H4 (cell line): ENCODE data around the gene GBX1. TPM values are rescaled to one million over a fixed set of nuclear protein-coding genes. Genes with fewer than 3 reads are reported as not detected.

Experiments used
- DNase-seq: peaks from one replicate; pipeline ENCODE4 v3.0.0-alpha.2; 2015; ENCODE audit warnings: low spot score
- total RNA-seq: library from RNA; depleted of rRNA; stranded (reverse); fragments of >200 nt; shearing (Covaris generic); gene quantifications from 2 replicates; pipeline ENCODE4 v1.2.3, GENCODE V29; 2014

GBX1 gene
- total RNA-seq, 1 experiment from 2014 or later = not detected

DNA sequence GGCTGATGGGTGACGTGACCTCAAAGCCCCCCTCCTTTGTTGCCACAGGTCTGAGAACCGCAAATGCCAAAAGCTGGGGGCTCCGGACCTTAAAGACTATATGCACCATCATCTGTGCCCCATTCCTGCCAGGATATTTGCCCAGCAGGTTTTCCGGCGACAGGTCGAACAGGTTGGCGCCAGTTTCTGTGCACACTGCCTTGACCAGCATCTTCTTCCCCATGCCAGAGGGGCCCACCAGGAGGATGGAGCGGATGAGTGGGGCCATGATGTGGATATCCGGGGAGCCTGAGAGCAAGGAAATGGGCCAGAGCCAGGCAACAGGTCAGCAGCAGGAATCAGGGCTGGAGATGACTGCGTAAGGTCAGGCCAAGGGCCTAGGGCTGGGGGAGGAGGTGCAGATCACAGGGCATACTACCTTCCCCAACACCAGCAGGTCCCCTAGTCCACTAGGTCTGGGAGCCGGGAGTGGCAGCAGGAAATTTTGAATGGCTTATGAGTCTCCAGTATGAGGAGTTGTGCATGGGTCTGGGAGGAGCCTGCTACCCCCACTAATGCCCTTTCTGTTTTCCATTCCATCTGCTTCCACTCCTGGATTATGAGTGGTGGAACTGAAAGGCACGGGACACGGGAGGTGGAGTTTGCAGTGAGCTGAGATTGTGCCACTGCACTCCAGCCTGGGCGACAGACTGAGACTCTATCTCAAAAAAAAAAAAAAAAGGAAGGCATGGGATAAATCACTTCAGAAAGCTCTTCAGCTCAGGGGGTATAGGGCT is 25.9 kb upstream of the GBX1 start:
- no peak for DNase-seq

DNA sequence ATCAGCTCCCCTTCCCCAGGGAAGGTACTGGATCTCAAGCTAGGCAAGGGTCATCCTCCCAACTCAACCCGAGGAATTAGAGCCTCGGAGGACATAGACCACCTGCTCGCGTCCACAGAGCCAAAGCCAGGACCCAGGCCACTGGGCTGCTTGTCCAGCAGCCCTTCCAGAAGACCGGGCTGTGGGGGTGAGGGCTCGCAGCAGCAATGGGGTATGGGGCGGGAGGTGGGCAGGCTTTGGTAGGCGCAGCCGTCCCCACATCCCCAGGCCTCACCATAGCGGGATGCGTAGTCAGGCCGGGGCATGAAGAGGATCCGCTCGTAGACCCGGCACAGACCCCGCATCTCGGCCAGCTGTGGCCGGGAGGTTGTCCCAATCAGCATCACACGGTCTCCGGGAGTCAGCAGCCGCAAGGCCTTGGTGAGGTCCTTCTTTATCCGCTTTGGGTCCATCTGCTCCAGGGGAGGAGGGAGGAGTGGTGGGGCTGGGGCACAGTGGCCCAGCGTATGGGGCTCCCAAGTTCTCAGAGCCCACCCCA is 24.6 kb upstream of the GBX1 start:
- DNase-seq = no peak

DNA sequence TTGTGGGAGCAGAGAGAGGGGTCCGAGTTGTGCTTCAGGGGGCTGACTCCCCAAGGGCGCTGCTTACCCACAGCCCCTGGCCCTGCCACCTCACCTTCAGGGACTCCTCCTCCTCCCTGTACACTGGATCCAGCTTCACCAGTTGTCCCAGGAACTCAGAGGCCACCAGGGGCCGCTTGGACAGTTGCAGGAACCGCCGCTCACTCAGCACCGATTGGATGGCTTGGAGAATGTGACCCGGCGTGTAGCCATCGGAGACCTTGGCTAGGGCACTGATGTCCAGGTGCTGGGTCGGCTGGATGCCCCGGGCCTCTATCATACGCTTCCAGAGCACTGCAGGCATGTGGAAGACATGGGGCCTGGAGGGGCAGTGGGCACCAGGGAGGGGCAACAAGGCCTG is 24.1 kb upstream of the GBX1 start:
- no peak for DNase-seq

DNA sequence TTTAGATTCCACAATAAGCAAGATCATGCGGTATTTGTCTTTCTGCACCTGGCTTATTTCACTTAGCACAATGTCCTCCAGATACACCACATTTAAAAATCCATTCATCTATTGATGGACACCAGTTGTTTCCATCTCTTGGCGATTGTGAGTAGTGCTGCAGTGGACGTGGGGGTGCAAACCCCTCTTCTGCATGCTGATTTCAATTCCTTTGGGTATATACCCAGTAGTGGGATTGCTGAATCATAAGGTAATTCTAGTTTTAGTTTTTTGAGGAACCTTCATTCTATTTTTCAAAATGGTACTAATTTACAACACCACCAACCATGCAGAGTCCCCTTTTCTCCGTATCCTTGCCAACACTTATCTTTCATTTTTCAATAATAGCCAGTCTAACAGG is 21.5 kb upstream of the GBX1 start:
- no peak for DNase-seq

DNA sequence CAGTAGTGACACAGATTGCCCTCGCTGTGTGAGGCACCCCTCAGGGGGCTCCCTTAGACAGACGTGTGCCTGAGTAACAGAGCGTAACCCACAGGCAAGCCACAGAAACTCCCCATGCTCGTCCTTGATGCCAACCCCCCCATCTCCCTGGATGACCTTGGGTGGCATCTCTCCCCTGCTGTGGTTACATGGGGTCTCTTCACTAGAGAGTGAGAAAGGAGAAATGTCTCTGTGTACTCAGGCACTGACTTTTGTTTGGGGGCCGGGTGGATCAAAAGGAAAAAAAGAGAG is 20.7 kb upstream of the GBX1 start:
- DNase-seq = no peak

DNA sequence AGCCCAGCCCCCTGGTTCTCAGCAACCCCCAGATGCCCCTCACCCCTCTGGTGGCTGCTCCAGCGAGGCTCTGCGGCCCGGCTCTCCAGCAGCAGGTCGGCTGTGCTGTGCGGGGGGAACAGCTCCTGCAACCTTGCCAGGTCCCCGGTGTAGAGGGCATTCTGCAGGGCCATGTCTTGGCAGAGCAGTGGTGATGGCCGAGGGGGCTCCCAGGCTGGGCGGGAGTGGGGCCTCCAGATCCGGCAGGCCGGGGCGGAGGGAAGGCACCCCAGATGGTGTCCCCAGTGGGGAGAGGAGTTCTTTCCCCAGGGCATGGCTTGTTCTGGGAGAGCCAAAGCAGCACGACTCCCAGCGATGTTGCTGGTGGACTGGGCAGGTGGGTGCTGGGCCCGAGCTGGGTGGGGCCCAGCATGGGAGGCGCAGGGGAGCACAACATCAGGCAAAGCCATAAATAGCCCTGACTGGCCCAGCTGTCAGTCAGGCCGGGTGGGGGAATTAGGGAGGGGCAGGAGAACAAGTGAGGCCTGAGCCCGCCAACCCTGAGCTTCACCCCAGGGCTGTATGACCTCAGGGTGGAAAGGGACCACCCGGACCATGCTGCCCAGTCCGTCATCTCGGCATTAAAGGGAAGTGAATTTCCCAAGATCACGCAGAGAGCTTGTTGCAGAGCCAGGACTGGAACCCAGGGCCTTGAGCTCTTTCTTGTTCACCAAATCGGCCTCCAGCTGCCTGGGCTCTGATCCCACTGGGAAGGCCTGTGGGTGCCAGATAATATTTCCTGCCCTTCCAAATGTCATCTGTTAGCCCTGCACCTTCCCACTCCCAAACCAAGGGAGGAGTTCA is 20.1 kb upstream of the GBX1 start:
- no peak for DNase-seq

DNA sequence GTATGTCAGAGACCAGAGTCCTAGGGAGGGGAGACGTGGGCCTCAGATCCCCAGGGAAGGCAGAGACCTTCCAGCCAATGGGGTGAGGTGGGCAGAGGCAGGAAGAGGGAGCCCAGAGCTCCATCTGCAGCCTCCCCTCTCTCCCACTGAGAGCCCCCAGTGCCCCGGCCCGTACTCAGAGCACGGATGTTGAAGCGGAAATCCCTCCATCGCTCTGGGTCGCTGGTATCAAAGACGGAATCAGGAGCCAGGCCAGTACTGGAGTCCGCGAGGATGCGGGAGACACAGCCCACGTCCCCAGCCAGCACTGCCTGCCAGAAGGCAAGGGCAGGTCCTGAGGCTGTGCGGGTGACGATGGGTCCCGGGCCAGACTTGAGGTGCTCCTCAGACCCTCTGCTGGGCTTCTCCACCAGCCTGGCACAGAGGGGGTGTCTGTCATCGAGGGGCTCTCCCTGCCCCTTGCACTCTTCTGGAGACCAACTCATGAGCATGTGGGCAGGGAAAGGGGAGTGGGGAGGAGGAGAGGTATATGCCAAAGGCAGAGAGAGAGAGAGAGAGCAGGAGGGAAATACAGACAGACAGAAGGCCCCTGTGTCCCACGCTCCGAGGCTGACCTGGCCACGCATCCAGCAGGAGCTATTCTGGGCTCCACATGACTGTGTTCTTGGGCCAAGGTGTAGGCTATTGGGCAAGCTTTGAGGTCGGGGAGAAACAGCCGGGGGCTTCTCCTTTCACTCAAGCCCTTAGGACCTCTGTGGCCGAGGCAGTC is 19.3 kb upstream of the GBX1 start, which contains the start of gene ASB10:
ASB10 (minus strand) TSS at position 611 of the 769 bp plus-strand sequence; CDS start at position 491, 120 bp downstream.
- no peak for DNase-seq

DNA sequence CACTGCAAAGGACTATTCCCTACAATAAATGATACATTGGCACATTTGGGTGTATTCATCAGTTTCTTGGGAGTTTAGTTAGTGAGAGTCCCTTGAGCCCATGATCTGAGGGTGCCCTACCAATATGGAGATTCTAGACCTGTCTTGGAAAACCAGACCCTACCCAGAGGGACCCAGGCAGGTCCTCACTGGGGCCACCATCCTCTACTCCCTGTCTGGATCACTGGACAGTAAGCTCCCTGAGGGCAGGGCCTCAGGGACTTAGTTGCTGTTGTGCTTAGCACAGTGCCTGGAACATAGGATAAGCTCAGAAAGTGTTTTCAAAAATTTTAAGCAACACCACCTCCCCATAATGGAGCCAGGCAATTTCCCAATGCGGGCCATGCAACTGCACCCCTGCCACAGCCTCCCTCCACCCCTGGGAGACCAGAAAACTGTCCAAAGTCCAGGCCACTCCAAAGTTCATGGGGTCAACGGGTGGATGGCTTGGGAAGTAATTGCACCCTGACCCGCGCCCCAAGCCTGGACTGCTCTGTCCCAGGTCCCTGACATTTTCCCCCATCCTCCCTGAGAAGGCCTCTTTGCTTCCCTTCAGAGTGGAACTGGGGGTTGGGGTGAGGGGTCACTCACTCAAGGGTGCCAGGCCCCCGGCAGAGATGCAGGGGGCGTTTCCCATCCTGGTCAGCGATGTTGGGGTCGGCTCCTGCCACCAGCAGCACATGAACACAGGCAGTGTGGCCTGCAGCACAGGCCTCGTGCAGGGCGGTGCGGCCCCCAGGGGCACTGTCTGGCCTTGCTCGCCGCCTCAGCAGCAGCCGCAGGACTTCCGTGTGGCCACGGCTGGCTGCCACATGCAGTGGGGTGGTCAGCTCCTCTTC is 18.5 kb upstream of the GBX1 start:
- no peak for DNase-seq

DNA sequence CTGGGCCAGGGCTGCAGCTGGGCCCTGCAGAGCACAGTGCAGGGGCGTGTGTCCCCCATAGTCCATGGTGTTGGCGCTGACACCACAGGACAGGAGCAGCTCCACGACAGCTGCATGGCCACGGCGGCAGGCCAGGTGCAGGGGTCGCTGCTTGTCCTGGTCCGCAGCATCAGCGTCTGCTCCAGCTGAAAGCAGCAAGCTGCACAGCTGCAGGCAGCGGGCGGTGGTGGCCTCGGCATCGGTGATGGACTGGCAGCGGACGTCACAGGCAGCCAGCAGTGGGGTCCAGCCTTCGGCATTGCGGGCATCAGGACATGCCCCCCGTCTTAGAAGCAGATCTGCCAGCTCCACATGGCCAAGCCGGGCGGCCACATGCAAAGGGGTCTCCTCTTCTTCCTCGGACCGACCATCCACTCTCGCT is 13.5 kb upstream of the GBX1 start:
- DNase-seq = no peak

DNA sequence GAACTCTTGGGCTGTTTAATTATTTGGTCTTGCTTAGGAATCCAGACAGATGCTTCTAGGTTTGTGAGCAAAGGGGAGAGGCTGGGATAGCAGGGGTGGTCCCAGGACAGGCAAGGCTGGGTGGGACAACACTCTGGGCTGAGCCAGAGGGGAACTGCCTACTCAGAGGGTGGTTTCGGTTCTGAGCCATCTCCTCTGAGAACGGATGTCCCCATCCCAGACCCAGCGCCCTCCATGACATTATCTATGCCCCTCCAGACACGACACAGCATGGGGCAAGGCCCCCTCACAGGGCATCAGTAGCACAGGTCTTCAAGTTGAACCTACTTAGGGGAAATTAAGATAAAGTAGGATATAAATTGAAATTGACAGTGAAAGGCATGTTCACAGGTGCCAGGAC is 12.5 kb upstream of the GBX1 start:
- no peak for DNase-seq

DNA sequence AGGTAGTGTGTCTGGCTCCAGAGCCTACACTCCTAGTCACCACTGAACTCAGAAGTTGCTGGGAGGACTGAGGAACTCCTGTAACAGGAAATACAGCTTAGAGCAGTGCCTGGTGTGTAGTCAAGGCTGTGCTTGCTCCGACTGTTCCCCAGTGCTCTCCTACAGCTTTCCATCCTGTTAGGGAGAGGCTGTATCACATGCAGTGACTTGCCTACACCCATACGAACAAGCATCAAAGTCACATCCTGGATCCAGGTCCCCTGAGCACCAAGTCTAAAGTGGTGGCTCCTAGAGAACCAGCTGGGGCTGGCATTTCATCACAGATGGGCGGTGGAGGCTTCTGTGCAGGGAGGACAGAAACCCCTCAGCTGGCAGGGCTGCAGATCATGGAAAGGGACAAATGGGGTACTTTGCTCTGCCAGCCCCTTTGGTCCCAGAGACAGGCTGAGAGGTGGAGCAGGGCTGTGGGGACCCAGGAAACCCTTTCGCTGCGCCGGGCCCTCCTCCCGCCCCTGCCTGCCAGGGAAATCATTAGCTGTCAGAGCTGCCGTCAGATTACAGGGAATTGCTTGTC is 11.9 kb upstream of the GBX1 start:
- DNase-seq = no peak

DNA sequence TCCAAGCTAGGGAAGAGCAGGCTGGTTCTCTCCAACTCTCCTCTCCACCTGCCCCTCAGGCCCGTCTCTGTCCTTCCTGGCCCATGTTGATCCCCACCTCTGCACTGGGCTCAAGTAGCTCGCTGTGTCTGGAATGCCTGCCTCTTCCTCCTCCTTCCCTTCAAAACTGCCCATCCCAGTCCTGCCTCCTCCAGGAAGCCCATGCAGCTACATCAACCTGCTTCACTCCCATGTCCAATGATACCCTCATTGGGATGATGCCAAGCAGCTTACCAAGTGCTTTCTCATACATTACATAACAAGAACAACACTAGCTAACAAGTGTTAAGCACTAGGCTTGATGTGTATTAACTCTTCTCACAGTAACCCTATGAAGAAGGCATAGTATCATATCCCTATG is 11.3 kb upstream of the GBX1 start:
- no peak for DNase-seq

DNA sequence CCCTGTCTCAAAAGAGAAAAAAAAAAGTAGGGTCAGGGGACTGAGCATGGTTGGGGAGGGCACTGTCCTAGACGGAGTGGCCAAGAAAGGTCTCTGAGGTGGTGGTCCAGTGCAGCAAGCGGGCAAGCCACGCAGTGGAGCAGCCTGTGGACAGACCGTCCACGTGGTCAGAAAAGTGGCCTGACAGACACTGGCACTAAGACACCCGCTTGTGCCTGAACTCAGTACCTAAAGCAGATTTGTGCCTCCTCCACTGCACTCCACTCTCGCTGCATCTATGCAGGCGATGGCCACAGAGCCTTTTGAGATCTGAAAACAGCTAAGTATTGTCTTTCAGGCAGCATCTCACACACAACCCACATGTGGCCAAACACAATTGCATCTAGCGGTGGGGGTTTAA is 10.7 kb upstream of the GBX1 start:
- DNase-seq = no peak

DNA sequence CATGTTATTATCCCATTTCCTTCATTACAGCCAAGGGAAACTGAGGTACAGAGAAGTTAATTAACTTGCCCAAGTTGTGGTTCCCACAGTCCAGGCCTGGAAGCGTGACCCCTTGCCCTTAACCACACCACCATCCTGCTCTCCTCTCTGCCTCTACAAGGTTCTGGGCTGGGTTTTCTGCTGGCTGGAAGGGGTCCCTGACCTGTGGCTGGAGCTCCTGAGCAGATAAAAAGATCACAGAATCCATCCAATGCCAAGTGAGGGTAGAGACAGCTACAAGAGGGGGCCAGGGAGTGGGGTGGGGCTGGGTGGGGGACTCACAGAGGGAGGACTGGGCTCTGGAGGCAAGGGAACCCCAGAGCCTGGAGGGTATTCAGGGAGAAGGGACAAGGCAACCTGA is 9.8 kb upstream of the GBX1 start:
- no peak for DNase-seq

DNA sequence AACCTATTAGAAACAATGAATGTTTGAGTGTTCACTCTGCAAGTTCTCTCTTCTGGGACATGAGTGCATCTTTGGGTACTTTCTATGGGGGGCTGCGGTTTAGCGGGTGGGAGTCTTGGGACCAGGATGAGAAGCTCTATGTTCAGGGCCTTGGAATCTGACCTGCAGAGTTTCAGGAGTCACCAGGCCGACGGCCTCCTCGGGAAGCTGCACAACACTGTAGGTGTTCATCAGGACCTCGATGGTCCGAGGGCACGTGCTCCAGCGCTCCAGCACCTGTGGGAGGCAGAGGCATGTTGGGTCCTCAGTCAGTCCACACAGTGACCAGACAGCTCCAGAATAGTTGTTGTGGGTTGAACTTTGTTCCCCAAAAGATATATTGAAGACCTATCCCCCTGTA is 8.9 kb upstream of the GBX1 start:
- no peak for DNase-seq

DNA sequence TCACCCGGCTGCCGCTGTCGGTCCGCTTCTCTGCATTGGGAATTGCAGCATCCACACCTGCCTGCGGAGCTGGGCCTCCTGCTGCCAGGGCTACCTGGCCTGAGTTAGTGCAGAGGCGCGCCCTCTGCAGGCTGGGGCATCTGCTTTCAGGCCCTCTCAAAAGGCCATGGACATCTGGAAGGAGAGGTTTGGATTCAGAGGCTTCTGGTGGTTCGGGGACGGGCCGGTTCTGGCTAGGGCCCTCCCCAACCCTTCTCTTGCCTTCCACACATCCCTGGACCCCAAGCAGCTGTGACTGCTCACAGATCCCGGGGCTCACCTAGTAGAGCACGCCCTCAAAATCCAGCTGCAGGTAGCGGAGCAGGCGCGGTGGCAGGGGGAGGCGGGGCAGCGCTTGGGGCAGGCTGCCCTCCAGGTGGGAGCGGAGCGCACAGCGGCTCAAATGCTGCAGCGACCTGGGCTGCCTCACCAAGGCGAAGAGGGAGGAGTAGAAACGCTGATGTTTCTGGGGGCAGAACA is 8.4 kb upstream of the GBX1 start:
- no peak for DNase-seq

DNA sequence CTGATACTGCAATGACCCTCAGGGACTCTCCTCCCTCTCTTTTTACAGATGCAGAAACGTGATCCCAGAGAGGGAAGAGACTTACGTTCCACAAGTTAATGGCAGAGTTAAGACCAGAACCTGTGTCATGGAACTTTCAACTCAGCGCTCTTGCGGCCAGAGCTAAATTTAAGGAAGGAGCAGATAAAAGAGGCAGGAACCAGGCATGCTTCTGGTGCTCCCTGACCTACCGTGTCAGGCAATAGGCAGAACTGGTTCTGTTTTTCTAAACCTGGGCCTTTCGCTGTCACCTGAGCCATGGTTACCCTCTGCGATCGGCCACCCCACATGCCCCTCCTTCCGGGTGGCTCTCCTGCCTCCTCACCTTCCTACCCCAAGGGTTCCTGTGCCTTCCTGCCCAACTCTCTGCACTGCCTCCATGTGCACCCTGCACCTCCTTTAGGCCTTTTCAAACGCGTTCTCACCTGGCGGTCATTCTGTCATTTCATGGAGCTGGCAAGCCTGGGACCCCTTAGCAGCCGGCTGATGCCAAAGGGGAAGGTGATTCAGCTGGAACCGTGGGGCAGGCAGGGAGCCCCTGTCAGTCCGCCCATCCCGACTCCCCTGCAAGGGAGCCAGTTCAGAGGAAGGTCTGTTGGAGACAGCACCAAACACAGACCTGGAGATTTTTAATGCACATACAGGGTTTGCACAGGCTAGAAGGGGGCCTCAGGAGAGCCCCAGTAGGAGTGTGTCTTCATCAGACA is 7.7 kb upstream of the GBX1 start:
- DNase-seq = no peak

DNA sequence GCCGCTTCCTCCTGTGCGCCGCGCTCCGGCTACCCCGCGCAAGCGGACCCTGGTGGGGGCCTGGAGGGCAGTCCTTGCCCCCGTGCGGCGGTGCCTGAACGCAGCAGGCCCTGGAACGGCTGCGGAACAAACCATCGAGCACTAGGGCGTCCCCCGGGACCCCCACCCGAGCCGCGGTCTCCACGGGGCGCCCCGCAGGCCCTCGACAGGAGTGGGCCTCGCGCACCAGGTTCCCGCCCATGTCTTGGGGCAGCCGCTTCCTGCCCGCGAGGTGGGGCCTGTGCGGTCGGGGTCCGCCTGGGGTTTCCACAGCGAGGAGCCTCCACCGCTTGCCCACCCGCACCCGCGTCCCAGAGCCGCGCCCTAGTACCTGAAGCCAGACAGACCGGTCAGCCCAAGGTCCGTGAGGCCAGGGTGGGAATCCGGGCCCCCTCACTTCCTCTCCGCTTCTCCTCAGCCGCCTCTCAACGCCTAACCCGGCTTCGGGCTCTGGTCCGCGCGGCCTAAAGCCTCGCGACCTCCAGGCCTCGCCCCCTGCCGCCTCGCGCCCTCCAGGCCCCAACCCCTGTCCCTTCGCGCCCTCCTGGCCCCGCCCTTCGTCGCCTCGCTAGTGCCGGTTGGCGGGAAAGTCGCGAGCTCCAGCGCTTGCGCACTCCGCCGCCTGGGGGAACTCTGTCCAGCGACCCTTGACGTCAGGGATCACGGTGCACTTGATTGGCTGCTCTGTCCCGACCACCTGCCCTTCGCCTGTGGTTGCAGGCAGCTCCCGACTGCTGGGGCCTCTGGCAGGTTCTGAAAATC is 7.0 kb upstream of the GBX1 start:
- no peak for DNase-seq
